GM15510 (cell line): ENCODE results near the gene XXYLT1.

Source experiments
- POLR2A ChIP-seq: IDR thresholded peaks from 3 replicates; pipeline ENCODE4 v1.6.1; 2011; ENCODE audit warnings: borderline replicate concordance; ENCODE audit not compliant: insufficient read length; ENCODE audit errors: extremely low read depth

Gene XXYLT1

DNA sequence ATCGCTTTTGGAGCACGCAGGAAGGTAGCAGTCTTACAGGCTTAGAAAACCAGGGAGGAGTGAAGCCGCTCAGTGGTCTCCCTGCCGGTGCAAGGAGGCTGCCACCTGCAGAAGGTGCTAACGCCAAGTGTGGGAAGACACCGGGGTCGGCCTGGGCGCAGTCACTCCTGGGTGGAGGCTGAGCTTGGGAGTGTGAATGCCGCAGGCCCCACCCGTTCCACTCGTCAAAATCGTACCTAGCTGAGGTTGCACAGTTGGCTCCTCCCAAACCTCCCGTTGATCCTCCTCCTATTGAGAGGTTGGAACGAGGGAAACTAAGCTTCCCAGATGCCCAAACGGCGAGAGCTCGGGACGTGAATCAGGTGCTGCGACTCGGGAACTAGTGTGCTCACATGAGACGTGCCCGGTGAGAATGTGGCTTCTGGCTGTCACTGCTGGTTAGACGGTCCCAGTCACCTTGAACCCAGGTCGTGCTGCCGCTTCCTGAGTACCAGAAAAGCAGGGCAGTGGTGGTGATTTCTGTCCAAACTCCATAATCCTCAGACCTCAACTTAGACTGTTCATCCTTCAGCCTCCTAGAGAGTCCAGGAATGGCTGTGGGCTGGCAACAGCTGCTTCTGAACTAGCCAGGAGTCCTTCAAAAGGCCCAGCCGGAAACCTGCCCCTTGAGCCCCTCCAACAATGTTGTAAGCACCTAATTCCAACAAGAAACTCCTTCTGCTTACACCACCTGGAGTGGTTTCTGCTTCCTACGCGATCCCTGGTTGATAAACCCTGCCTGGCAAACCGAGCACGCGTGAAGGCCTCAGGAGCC lies 156.0 kb downstream of the XXYLT1 start:
- TF ChIP-seq POLR2A, result no peak

GRCh38 chr3:195113536-195114425 lies 157.2 kb downstream of the XXYLT1 start:
- no peak for TF ChIP-seq POLR2A

DNA sequence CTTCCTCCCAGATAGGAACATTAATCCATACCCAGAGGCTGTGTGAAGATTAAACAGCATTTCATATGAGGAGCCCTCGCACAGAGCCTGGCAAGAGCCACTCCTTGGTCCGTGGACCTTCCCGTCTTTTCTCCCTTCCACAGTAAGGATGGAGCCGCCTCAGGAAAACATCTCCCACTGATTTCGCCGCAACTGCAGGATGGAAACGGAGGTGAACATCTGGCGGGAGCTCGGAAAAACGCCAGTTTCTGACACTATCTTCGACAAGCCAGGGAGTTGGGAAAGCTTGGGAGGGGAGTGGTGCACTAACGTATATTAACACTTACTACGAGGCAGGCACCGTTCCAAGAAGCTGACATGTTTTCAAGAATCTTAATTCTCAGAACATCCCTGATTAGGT lies 157.9 kb downstream of the XXYLT1 start:
- no peak for TF ChIP-seq POLR2A

GRCh38 chr3:195112361-195112791 lies 158.6 kb downstream of the XXYLT1 start:
- TF ChIP-seq POLR2A, result no peak

GRCh38 chr3:195111766-195112165 lies 159.2 kb downstream of the XXYLT1 start:
- TF ChIP-seq POLR2A, result no peak

DNA sequence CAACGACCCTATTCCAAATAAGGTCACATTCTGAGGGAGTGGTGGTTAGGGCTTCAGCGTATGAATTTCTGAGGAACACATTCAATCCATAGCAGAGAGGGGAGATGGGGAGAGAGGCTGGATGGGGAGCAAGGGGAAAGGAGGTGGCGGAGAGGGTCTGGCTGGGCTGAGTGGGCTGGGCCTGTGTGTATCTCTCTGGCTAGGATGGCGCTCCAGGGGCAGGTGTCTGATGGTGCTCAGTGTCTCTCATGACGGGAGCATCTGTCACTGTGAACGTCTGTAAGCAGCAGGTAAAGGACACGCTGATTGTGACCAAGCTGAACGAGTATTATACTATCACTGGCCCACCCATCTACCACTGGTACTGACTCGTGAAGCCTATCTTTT lies 159.6 kb downstream of the XXYLT1 start:
- TF ChIP-seq POLR2A, result no peak

DNA sequence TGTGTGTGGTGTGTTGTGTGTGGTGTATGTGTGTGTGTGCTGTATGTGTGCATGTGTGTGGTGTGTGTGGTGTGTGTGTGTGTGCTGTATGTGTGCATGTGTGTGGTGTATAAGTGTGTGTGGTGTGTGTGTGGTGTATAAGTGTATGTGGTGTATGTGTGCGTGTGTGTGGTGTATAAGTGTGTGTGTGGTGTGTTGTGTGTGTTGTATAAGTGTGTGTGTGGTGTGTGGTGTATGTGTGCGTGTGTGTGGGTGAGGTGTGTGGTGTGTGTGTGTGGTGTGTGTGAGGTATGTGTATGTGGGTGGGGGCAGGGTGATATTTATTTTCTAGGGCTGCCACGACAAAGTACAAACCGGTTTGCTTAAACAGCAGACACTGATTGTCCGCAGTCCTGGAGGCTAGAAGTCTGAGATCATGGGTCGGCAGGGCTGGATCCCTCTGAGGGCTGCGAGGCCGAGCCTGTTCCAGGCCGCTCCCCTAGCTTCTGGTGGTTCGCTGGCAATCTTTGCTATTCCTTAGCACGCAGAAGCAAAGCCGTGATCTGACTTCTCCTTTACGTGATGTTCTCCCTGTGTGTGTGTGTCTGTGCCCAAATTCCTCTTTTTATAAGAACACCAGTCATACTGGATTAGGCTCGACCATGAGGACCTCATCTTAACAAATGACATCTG lies 160.2 kb downstream of the XXYLT1 start:
- TF ChIP-seq POLR2A, result no peak

DNA sequence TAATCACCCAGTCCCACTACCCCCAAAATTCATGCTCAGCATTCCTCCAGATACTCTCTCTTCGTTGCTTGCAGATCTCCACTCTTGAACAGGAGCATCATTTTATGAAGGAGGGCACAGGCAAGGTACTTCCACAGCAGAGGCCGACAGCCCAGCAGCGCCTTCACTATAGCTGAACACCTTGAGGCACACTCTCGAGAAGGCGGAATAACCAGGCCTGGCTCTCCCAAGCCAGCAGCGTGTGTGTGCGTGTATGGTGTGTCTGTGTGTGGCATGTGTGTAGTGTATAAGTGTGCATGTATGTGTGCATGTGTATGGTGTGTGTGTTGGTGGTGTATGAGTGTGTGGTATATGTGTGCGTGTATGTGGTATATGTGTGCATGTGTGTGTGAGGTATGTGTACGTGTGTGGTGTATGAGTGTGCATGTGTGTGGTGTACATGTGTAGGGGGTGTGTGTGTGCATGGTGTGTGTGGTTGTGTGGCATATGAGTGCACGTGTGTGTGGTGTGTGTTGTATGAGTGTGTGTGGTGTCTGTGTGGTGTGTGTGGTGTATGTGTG lies 161.8 kb downstream of the XXYLT1 start:
- no peak for TF ChIP-seq POLR2A

- TF ChIP-seq POLR2A, result no peak
These were observed 163.4 kb downstream of the XXYLT1 start for GRCh38 chr3:195107593-195107992.

GRCh38 chr3:195106418-195106906 lies 164.5 kb downstream of the XXYLT1 start:
- no peak for TF ChIP-seq POLR2A

DNA sequence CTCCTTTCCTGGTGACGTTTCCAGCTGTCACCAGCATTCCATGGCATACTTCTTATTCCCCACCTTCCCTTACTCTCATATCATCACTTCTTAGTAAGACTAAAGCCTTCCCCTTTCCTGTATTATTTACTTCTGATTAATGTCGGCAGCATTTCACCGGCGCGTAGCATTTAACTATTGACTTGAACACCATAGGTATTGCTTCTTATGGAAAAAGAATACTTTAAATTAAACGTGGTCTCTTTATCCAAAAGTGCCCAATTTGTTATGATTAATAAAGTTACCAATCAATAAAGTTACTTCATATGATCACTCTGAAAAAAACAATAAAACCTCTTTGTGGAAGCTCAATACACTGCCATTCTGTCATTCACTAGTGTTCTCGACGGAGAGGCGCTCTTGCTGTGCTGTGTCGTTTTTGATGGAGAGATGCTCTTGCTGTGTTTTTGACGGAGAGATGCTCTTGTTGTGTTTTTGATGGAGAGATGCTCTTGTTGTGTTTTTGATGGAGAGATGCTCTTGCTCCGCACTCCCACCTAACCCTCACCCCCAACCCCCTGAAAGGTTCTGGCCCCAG lies 165.0 kb downstream of the XXYLT1 start:
- TF ChIP-seq POLR2A, result no peak

DNA sequence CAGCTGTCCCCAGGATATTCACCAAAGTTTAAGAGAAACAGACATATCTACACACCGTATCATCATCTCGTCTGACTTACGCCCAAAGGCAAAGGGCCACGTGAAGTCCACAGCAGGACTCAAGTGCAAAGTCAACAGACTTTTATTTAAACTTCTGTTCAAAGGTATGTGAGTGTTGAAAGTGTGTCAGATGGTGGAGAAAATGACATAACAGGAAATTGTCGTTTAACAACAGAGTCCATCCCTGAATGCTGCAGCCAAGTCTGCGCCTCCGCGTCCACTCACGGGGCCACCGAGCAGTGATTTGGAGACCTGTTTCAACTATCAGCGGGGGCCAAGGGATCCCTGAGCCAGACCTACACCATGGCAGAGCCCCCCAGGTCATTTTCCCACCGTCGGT lies 165.6 kb downstream of the XXYLT1 start:
- TF ChIP-seq POLR2A, result no peak

- TF ChIP-seq POLR2A, result no peak
These were observed 166.6 kb downstream of the XXYLT1 start for GRCh38 chr3:195104340-195104739.

DNA sequence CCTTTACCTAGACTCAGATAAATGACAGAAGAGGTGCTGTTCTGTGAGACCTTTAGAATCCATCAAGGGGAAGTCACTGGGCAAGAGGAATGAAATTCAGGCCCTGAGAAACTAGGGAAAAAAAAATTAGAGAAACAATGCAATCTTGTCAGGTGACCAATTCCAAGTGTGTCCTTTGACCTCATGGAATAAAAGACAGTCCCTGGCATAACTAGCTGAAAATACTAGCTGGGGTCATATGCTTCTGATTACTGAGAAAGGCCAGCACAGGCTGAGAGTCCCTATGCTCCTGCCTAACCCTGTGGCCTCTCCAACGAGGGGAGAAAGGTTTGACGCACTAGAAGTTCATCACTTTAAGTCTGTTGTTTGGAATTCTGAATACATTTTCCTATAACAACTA lies 167.3 kb downstream of the XXYLT1 start:
- TF ChIP-seq POLR2A, result no peak
